ENCODE data around the gene SLC6A11.

DNA sequence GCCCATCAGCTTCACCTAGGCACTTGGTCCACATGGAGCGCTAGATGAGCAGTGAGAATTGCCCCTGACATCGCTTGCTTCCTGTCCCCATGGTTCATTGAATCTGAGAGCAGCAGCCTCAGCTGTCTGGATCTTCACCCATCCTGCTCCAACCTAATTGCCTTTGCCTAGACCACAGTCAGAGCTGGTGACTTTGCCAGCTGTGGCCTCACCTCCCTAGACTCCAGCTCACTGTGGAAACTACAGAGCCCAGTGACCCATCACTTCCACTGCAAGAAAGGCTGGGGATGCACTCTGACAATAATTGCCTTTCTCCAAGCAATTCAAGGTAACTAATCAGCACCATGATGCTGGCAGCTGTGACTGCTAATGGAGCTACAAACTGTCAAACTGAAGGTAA, 145.9 kb downstream of the SLC6A11 start:
- TF ChIP-seq, protein P1, sequence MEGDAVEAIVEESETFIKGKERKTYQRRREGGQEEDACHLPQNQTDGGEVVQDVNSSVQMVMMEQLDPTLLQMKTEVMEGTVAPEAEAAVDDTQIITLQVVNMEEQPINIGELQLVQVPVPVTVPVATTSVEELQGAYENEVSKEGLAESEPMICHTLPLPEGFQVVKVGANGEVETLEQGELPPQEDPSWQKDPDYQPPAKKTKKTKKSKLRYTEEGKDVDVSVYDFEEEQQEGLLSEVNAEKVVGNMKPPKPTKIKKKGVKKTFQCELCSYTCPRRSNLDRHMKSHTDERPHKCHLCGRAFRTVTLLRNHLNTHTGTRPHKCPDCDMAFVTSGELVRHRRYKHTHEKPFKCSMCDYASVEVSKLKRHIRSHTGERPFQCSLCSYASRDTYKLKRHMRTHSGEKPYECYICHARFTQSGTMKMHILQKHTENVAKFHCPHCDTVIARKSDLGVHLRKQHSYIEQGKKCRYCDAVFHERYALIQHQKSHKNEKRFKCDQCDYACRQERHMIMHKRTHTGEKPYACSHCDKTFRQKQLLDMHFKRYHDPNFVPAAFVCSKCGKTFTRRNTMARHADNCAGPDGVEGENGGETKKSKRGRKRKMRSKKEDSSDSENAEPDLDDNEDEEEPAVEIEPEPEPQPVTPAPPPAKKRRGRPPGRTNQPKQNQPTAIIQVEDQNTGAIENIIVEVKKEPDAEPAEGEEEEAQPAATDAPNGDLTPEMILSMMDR (IDR thresholded peaks at IDR 0.05; ENCODE audit: low read length) = no peak
- TF ChIP-seq EZH2 (IDR thresholded peaks at IDR 0.05; ENCODE audit: borderline replicate concordance, low read length) = no peak
